Neuron (in vitro differentiated cells): ENCODE results near the gene CDH12.
"Not testable (repeated sequence)": the region's sequence is repeated elsewhere in the genome, so short reads cannot be mapped to it uniquely, and the experiment has no call there.

ENCODE experiments used
- H2AFZ ChIP-seq: one replicate; pipeline ENCODE4 v1.6.1; 2013; ENCODE audit warnings: low read depth, mild to moderate bottlenecking, inconsistent platforms, low read length, moderate library complexity
- H3K27me3 ChIP-seq: one replicate; pipeline ENCODE4 v1.6.1; 2013; ENCODE audit warnings: low read length; ENCODE audit not compliant: insufficient read depth
- H3K36me3 ChIP-seq: one replicate; pipeline ENCODE4 v1.6.1; 2013; ENCODE audit warnings: low read length; ENCODE audit not compliant: insufficient read depth
- H3K4me1 ChIP-seq: one replicate; pipeline ENCODE4 v1.6.1; 2013; ENCODE audit warnings: low read length; ENCODE audit not compliant: insufficient read depth
- H3K4me3 ChIP-seq: 2 replicates; pipeline ENCODE4 v1.5.1; 2013; ENCODE audit warnings: mild to moderate bottlenecking, low read length, moderate library complexity
- H3K9me3 ChIP-seq: one replicate; pipeline ENCODE4 v1.6.1; 2013; ENCODE audit warnings: low read length

Gene CDH12

DNA sequence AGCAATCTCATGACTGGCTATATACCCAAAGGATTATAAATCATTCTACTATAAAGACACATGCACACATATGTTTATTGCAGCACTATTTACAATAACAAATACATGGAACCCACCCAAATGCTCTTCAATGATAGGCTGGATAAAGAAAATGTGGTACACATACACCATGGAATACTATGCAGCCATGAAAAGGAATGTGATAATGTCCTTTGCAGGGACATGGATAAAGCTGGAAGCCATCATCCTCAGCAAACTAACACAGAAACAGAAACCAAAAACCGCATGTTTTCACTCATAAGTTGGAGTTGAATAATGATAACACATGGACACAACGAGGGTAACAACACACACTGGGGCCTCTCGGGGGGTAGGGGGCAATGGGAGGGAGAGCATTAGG, 520.2 kb downstream of the CDH12 start:
- not testable (repeated sequence) for H3K4me3 ChIP-seq, H2AFZ ChIP-seq, H3K27me3 ChIP-seq, H3K9me3 ChIP-seq, H3K36me3 ChIP-seq, H3K4me1 ChIP-seq

GRCh38 chr5:22329683-22330082, 523.5 kb downstream of the CDH12 start:
- Histone ChIP-seq H3K4me3 (no peak overlapping the region), H3K4me1 (no peaks in the 10 kb centered on the region), H2AFZ (peak overlapping the region; percentile 77), H3K27me3 (no peaks in the 10 kb centered on the region), H3K9me3 (no peaks in the 10 kb centered on the region), H3K36me3 (no peaks in the 10 kb centered on the region)

- Histone ChIP-seq H3K4me1 (no peaks in the 10 kb centered on the region), H3K36me3 (no peaks in the 10 kb centered on the region), H3K4me3 (no peak overlapping the region), H3K9me3 (no peaks in the 10 kb centered on the region), H3K27me3 (no peaks in the 10 kb centered on the region), H2AFZ (no peak overlapping the region)
These were observed 533.3 kb downstream of the CDH12 start for GRCh38 chr5:22319798-22320197.

DNA sequence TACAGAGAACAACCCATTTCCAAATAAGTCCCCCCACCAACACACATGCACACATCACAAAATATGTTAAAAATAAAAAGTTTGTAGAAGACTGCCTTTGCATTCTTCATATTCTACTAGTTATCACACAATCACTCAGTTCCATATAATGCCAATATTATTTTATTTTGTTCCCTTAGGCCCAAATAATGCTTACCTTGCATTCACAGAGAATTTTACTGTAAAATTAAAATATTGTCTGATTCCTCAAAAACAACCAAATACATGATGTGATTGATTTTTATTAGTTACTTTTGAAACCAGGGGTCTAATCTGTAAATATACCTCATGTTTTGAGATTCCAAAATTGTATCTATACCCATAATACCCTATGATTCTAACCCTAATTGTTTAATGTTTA, 536.9 kb downstream of the CDH12 start:
- no peaks in the 10 kb centered on the region for H3K9me3 ChIP-seq
- H3K27me3 ChIP-seq, result no peaks in the 10 kb centered on the region
- no peaks in the 10 kb centered on the region for H3K4me1 ChIP-seq
- H3K4me3 ChIP-seq, result no peak overlapping the region
- no peaks in the 10 kb centered on the region for H3K36me3 ChIP-seq
- H2AFZ ChIP-seq, result no peak overlapping the region

DNA sequence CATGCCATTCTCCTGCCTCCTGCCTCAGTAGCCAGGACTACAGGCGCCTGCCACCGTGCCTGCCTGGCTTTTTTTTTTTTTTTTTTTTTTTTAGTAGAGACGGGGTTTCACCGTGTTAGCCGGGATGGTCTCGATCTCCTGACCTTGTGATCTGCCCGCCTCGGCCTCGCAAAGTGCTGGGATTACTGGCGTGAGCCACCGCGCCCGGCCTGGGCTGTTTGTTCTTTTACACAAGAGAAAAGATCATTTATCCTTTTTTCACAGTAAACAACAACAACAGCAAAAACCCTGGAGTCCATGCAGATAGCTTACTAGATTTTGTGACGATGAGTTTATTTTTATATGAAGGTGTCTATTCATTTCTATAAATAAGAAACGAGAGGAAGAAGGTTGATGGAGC, 538.1 kb downstream of the CDH12 start:
- H3K27me3 ChIP-seq, H3K4me1 ChIP-seq, H3K4me3 ChIP-seq, H2AFZ ChIP-seq, H3K9me3 ChIP-seq, H3K36me3 ChIP-seq: not testable (repeated sequence)

DNA sequence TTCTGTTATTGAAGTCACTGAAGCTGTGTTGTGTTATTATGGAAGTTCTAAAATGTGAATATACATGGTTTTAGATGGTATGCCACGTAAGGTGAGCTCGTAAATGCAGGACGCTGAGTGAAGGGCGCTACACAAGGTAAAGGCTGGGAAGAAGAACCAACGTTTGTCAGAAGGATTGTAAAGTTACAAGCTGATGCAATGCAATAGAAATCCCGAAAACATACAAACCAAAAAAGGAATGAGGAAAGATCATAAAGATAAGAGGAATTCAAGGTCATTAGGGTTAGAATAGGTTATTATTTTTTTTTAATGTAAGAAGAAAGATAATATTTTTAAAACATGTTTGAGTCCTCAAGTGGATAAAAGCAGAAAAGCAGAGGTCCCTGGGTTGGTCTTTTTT, 538.6 kb downstream of the CDH12 start:
- no peaks in the 10 kb centered on the region for H3K9me3 ChIP-seq
- no peaks in the 10 kb centered on the region for H3K4me1 ChIP-seq
- H3K27me3 ChIP-seq, result no peaks in the 10 kb centered on the region
- H2AFZ ChIP-seq, result no peak overlapping the region
- no peaks in the 10 kb centered on the region for H3K36me3 ChIP-seq
- no peak overlapping the region for H3K4me3 ChIP-seq

DNA sequence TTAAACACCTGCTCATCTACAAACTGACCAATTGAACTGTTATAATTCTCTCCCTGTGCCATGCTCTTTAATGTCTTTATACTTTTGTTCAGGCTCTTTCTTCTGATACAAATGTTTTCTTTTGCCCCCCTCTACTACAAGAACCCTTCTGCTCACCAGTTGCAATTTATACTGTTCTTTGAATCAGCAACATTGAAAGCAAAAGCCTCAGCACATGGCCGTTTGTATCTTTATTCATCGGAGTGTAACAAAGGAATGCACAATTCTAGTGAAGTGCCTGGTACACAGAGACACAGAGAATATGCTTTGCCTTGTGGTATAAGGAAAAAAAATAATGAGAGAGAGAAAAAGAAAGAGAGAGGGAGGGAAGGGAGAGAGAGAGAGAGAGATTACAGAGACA, 547.1 kb downstream of the CDH12 start:
- H3K4me3 ChIP-seq, result no peak overlapping the region
- no peaks in the 10 kb centered on the region for H3K9me3 ChIP-seq
- H3K27me3 ChIP-seq, result no peaks in the 10 kb centered on the region
- H3K4me1 ChIP-seq, result peaks cover 11% of the 10 kb centered on the region
- no peaks in the 10 kb centered on the region for H3K36me3 ChIP-seq
- peak overlapping the region; percentile 64 for H2AFZ ChIP-seq

GRCh38 chr5:22295832-22296231, 557.3 kb downstream of the CDH12 start:
- H3K27me3 ChIP-seq, result no peaks in the 10 kb centered on the region
- no peak overlapping the region for H3K4me3 ChIP-seq
- peaks cover 9% of the 10 kb centered on the region for H3K9me3 ChIP-seq
- no peaks in the 10 kb centered on the region for H3K36me3 ChIP-seq
- H2AFZ ChIP-seq, result no peak overlapping the region
- no peaks in the 10 kb centered on the region for H3K4me1 ChIP-seq

DNA sequence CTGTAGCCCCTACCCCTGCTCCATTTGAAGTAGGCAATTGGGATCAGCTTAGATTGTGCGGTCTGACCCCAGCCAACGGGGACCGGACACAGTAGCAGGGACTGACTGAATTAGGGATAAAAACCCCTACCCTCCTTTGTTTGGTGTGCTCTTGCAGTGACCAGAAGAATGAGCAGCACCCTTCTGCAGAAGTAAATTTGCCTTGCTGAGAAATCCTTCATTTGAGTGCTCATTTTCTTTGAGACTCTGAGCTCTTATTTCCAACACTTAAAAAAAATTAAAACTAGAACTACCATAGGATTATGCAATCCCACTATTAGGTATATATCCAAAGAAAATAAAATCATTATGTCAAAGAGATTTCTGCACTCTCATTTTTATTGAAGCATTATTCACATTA, 560.0 kb downstream of the CDH12 start:
- no peak overlapping the region for H3K4me3 ChIP-seq
- H3K36me3 ChIP-seq, result no peaks in the 10 kb centered on the region
- H3K9me3 ChIP-seq, result peaks cover 9% of the 10 kb centered on the region
- H2AFZ ChIP-seq, result no peak overlapping the region
- no peaks in the 10 kb centered on the region for H3K27me3 ChIP-seq
- no peaks in the 10 kb centered on the region for H3K4me1 ChIP-seq

- Histone ChIP-seq H3K4me1 (no peaks in the 10 kb centered on the region), H3K4me3 (no peak overlapping the region), H3K27me3 (no peaks in the 10 kb centered on the region), H3K36me3 (no peaks in the 10 kb centered on the region), H2AFZ (no peak overlapping the region), H3K9me3 (no peaks in the 10 kb centered on the region)
These were observed 575.0 kb downstream of the CDH12 start for GRCh38 chr5:22278164-22278563.

- Histone ChIP-seq H3K4me3 (no peak overlapping the region), H3K27me3 (no peaks in the 10 kb centered on the region), H3K36me3 (no peaks in the 10 kb centered on the region), H2AFZ (no peak overlapping the region), H3K9me3 (no peaks in the 10 kb centered on the region), H3K4me1 (no peaks in the 10 kb centered on the region)
These were observed 576.1 kb downstream of the CDH12 start for GRCh38 chr5:22277006-22277405.

DNA sequence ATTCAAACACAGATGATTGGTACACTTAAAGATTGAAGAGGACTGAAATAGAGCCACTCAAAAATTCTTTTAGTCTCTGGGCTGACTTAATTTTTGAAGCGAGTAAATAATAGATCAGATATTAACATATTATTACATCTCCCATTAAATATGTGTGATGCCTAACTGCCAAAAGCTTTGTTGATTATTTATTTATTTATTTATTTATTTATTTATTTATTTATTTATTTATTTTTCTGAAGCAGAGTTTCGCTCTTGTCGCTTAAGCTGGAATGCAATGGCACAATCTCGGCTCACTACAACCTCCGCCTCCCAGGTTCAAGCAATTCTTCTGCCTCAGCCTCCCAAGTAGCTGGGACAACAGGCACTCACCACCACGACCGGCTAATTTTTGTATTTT, 587.3 kb downstream of the CDH12 start:
- H3K4me3 ChIP-seq, H3K4me1 ChIP-seq, H3K27me3 ChIP-seq, H3K36me3 ChIP-seq, H2AFZ ChIP-seq, H3K9me3 ChIP-seq: not testable (repeated sequence)

GRCh38 chr5:22258139-22258538, 595.0 kb downstream of the CDH12 start:
- H3K36me3 ChIP-seq, result no peaks in the 10 kb centered on the region
- H3K27me3 ChIP-seq, result no peaks in the 10 kb centered on the region
- H3K9me3 ChIP-seq, result no peaks in the 10 kb centered on the region
- no peaks in the 10 kb centered on the region for H3K4me1 ChIP-seq
- H2AFZ ChIP-seq, result no peak overlapping the region
- H3K4me3 ChIP-seq, result no peak overlapping the region

DNA sequence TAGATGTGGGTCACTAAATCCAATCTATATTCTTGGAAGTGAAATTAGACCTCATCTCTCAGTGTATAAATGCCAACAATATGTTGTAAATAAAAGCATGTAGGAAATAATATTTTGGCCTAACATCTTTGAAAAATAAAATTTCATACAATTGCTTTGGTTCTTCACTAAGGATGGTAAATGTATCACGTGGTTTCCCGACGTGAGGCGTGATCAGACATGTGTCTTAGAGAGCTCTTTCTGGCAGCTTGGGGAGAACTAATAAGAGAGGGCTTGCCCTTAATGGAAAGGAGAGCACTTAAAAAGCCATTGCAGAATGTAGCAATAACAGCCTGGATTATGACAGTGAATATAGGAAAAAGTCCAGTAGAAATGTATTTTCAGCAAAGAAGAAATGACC, 602.6 kb downstream of the CDH12 start:
- H3K4me1 ChIP-seq, result no peaks in the 10 kb centered on the region
- no peaks in the 10 kb centered on the region for H3K36me3 ChIP-seq
- no peaks in the 10 kb centered on the region for H3K27me3 ChIP-seq
- H2AFZ ChIP-seq, result no peak overlapping the region
- no peaks in the 10 kb centered on the region for H3K9me3 ChIP-seq
- no peak overlapping the region for H3K4me3 ChIP-seq
